Thymus (tissue), 11 donors: ENCODE results near the gene HOXD11. TPM values are rescaled to one million over a fixed set of nuclear protein-coding genes. Genes with fewer than 3 reads are reported as not detected.

Experiments
- DNase-seq, 9 donors: peaks; one replicate each; pipeline ENCODE4 v3.0.0-alpha.2; 2013; ENCODE audit warnings: low spot score in 9 of 9, low read depth in 6 of 9, missing footprints in 1 of 9
- H3K27ac ChIP-seq, 2 donors: one replicate each; pipeline ENCODE4 v1.5.1; 2013; ENCODE audit warnings: control low read depth in 1 of 2, low read depth in 1 of 2, low read length in 1 of 2, mild to moderate bottlenecking in 1 of 2, moderate library complexity in 1 of 2
- H3K27me3 ChIP-seq, 2 donors: one replicate each; pipeline ENCODE4 v1.5.1; 2013; ENCODE audit warnings: low read length in 1 of 2; ENCODE audit not compliant: control insufficient read depth in 2 of 2, insufficient read depth in 1 of 2
- H3K36me3 ChIP-seq, 2 donors: one replicate each; pipeline ENCODE4 v1.5.1; 2013; ENCODE audit warnings: low read length in 1 of 2, mild to moderate bottlenecking in 1 of 2, moderate library complexity in 1 of 2; ENCODE audit not compliant: control insufficient read depth in 2 of 2, insufficient read depth in 2 of 2
- H3K4me1 ChIP-seq, 2 donors: one replicate each; pipeline ENCODE4 v1.5.1; 2013; ENCODE audit warnings: low read length in 2 of 2; ENCODE audit not compliant: control insufficient read depth in 2 of 2, insufficient read depth in 2 of 2
- H3K4me3 ChIP-seq, 2 donors: one replicate each; pipeline ENCODE4 v1.5.1; 2013; ENCODE audit warnings: low read length in 2 of 2, control low read depth in 1 of 2, mild to moderate bottlenecking in 1 of 2
- H3K9me3 ChIP-seq, 2 donors: one replicate each; pipeline ENCODE4 v1.5.1; 2013; ENCODE audit warnings: low read length in 1 of 2, mild to moderate bottlenecking in 1 of 2; ENCODE audit not compliant: control insufficient read depth in 2 of 2, insufficient read depth in 1 of 2
- WGBS: extraction: QIAGEN DNeasy Blood & Tissue Kit; methylation state at CpG from one replicate; pipeline ENCODE4 v1.1.7; 2013; 5-methylcytosine and 5-hydroxymethylcytosine counted together
- polyA plus RNA-seq: library from polyadenylated mRNA; stranded (reverse); fragments of 200-250 nt; gene quantifications from one replicate; pipeline ENCODE4 v1.2.3, GENCODE V29; 2013
- total RNA-seq: library from RNA; stranded (reverse); fragments of 120-200 nt; gene quantifications from one replicate; pipeline ENCODE4 v1.2.4, GENCODE V29; 2013
- donor health status: healthy.

Gene HOXD11
- total and polyA plus RNA-seq, 2 donors: 0.09 TPM; not detected in 1

GRCh38 chr2:176128982-176129796 is 22.1 kb downstream of the HOXD11 start, which contains the start of gene HOXD8:
HOXD8 (plus strand) TSS chr2:176129705; CDS start chr2:176130367, 662 bp downstream.
- DNase-seq: peak in 3 of 9 donors; percentile 37 to 63 (median 42)
- Histone ChIP-seq H3K4me3 (peak within 1 kb of the TSS in 1 of 2 donors; percentile 40), H3K9me3 (peaks cover 0 to 15% of the 10 kb centered on the region in 2 donors), H3K27ac (peak within 1 kb of the TSS in 1 of 2 donors; percentile 26), H3K4me1 (peaks cover 8 to 17% of the 10 kb centered on the region in 2 donors), H3K27me3 (peaks cover 94 to 99% of the 10 kb centered on the region in 2 donors), H3K36me3 (no peaks in the 10 kb centered on the region)
- WGBS: 4% methylated on average over 64 of the region's 64 CpGs

GRCh38 chr2:176129813-176130146 is 22.7 kb downstream of the HOXD11 start:
- Histone ChIP-seq H3K36me3 (no peaks in the 10 kb centered on the region), H3K9me3 (peaks cover 0 to 15% of the 10 kb centered on the region in 2 donors), H3K27ac (no peak overlapping the region), H3K4me3 (peak overlapping the region in 1 of 2 donors; percentile 40), H3K27me3 (peaks cover 94 to 99% of the 10 kb centered on the region in 2 donors), H3K4me1 (peaks cover 8 to 17% of the 10 kb centered on the region in 2 donors)
- peak in 1 of 9 donors; percentile 34 for DNase-seq
- WGBS: 2% methylated on average over 43 of the region's 43 CpGs

GRCh38 chr2:176130147-176130956 is 23.3 kb downstream of the HOXD11 start:
- H3K36me3 ChIP-seq: no peaks in the 10 kb centered on the region
- H3K4me3 ChIP-seq: peak overlapping the region in 1 of 2 donors; percentile 40
- peak in 1 of 9 donors; percentile 49 for DNase-seq
- peaks cover 94 to 99% of the 10 kb centered on the region in 2 donors for H3K27me3 ChIP-seq
- H3K9me3 ChIP-seq: peaks cover 0 to 15% of the 10 kb centered on the region in 2 donors
- WGBS: 2% methylated on average over 100 of the region's 100 CpGs
- H3K4me1 ChIP-seq: peaks cover 8 to 17% of the 10 kb centered on the region in 2 donors
- H3K27ac ChIP-seq: no peak overlapping the region

- peak in 1 of 9 donors; percentile 27 for DNase-seq
- Histone ChIP-seq H3K4me1 (peaks cover 8 to 17% of the 10 kb centered on the region in 2 donors), H3K27me3 (peaks cover 92 to 99% of the 10 kb centered on the region in 2 donors), H3K9me3 (peaks cover 0 to 15% of the 10 kb centered on the region in 2 donors), H3K27ac (no peak overlapping the region), H3K36me3 (no peaks in the 10 kb centered on the region), H3K4me3 (no peak overlapping the region)
- 14% methylated on average over 15 of the region's 15 CpGs for WGBS
These were observed 24.1 kb downstream of the HOXD11 start for GRCh38 chr2:176130957-176131847.

GRCh38 chr2:176131848-176132158 is 24.7 kb downstream of the HOXD11 start:
- DNase-seq: no peak
- WGBS: 23% methylated on average over 4 of the region's 4 CpGs
- Histone ChIP-seq H3K36me3 (no peaks in the 10 kb centered on the region), H3K27ac (no peak overlapping the region), H3K27me3 (peaks cover 92 to 99% of the 10 kb centered on the region in 2 donors), H3K4me3 (no peak overlapping the region), H3K4me1 (peaks cover 8 to 19% of the 10 kb centered on the region in 2 donors), H3K9me3 (peaks cover 0 to 15% of the 10 kb centered on the region in 2 donors)

- Histone ChIP-seq H3K36me3 (no peaks in the 10 kb centered on the region), H3K27ac (no peak overlapping the region), H3K4me3 (peak overlapping the region in 1 of 2 donors; percentile 40), H3K9me3 (peaks cover 0 to 15% of the 10 kb centered on the region in 2 donors), H3K27me3 (peaks cover 93 to 99% of the 10 kb centered on the region in 2 donors), H3K4me1 (peaks cover 8 to 21% of the 10 kb centered on the region in 2 donors)
- 8% methylated on average over 33 of the region's 33 CpGs for WGBS
- peak in 1 of 9 donors; percentile 56 for DNase-seq
These were observed 25.4 kb downstream of the HOXD11 start for GRCh38 chr2:176132205-176133171.

GRCh38 chr2:176133389-176133788 is 26.3 kb downstream of the HOXD11 start:
- peaks cover 94 to 99% of the 10 kb centered on the region in 2 donors for H3K27me3 ChIP-seq
- no peak for DNase-seq

GRCh38 chr2:176134035-176134434 is 27.0 kb downstream of the HOXD11 start:
- H3K4me1 ChIP-seq: peaks cover 8 to 16% of the 10 kb centered on the region in 2 donors
- no peaks in the 10 kb centered on the region for H3K36me3 ChIP-seq
- WGBS: 49% methylated on average over 4 of the region's 4 CpGs
- peaks cover 0 to 7% of the 10 kb centered on the region in 2 donors for H3K9me3 ChIP-seq
- no peak for DNase-seq
- no peak overlapping the region for H3K27ac ChIP-seq
- H3K4me3 ChIP-seq: no peak overlapping the region
- peaks cover 94 to 99% of the 10 kb centered on the region in 2 donors for H3K27me3 ChIP-seq

More at GRCh38 chr2:176133389-176133788, 26.3 kb downstream of the HOXD11 start:
- H3K4me3 ChIP-seq: no peak overlapping the region
- H3K27ac ChIP-seq: no peak overlapping the region
- H3K9me3 ChIP-seq: peaks cover 0 to 10% of the 10 kb centered on the region in 2 donors
- no peaks in the 10 kb centered on the region for H3K36me3 ChIP-seq
- H3K4me1 ChIP-seq: peaks cover 8 to 20% of the 10 kb centered on the region in 2 donors
